PC-9 (cell line): Measurements from ENCODE around the gene RGL2.

Experiments
- CTCF ChIP-seq: fragments of 200-600 bp; sonication (generic); conservative IDR thresholded peaks from 2 replicates; pipeline ENCODE4 v1.6.1; 2017; ENCODE audit warnings: mixed run types, antibody characterized with exemption, mild to moderate bottlenecking, moderate library complexity
- EZH2 ChIP-seq: fragments of 200-600 bp; sonication (generic); IDR thresholded peaks from 2 replicates; pipeline ENCODE4 v1.8.0; 2017; ENCODE audit warnings: antibody characterized with exemption, low read depth

- TF ChIP-seq CTCF (no peak), EZH2 (no peak)
These were observed 19.8 kb upstream of the RGL2 start for GRCh38 chr6:33318426-33319073.
